CD4-positive, CD25-positive, alpha-beta regulatory T cell (primary cell): ENCODE data around the gene INO80D. TPM values are rescaled to one million over a fixed set of nuclear protein-coding genes. Genes with fewer than 3 reads are reported as not detected.
"Not testable (repeated sequence)": the region's sequence is repeated elsewhere in the genome, so short reads cannot be mapped to it uniquely, and the experiment has no call there.

ENCODE experiments used
- ATAC-seq, 2 donors: fragments of 150-1000 bp; cut with Tn5 transposase; one replicate each; pipeline ENCODE4 v1.10.0; 2021; ENCODE audit warnings: low read depth in 2 of 2, moderate number of reproducible peaks in 2 of 2, moderate library complexity in 1 of 2
- DNase-seq, 3 donors: peaks; one replicate each; pipeline versions ENCODE4 v3.0.0 to v3.0.0-alpha.2; 2012 to 2022; ENCODE audit warnings: mixed read lengths in 1 of 3
- H3K27ac ChIP-seq: one replicate; pipeline ENCODE4 v1.7.0; 2013; ENCODE audit warnings: mild to moderate bottlenecking, low read length; ENCODE audit not compliant: insufficient read depth, poor library complexity, severe bottlenecking
- H3K27me3 ChIP-seq: one replicate; pipeline ENCODE4 v1.7.0; 2013; ENCODE audit warnings: low read length; ENCODE audit not compliant: control insufficient read depth, insufficient read depth
- H3K36me3 ChIP-seq: one replicate; pipeline ENCODE4 v1.7.0; 2013; ENCODE audit warnings: mild to moderate bottlenecking, low read length, moderate library complexity; ENCODE audit not compliant: control insufficient read depth, insufficient read depth
- H3K4me1 ChIP-seq: 2 replicates; pipeline ENCODE4 v1.7.0; 2013; ENCODE audit warnings: mild to moderate bottlenecking, low read length; ENCODE audit not compliant: insufficient read depth, control insufficient read depth, poor library complexity, severe bottlenecking
- H3K4me3 ChIP-seq: one replicate; pipeline ENCODE4 v1.7.0; 2013; ENCODE audit warnings: low read depth, mild to moderate bottlenecking, low read length, moderate library complexity
- H3K9me3 ChIP-seq, 2 experiments: 1 replicate in 1 of 2; 2 replicates in 1 of 2; pipeline ENCODE4 v1.7.0; 2013; ENCODE audit warnings: low read length in 2 of 2, mild to moderate bottlenecking in 1 of 2, moderate library complexity in 1 of 2; ENCODE audit not compliant: control insufficient read depth in 2 of 2
- H3K27ac Mint-ChIP-seq, 3 donors: one replicate each; pipeline ENCODE4 v1.8.0; 2020 to 2022; ENCODE audit warnings: mild to moderate bottlenecking in 3 of 3, mixed read lengths in 3 of 3, moderate library complexity in 2 of 3
- H3K27me3 Mint-ChIP-seq: one replicate; pipeline ENCODE4 v1.8.0; 2022; ENCODE audit warnings: mild to moderate bottlenecking, mixed read lengths
- H3K36me3 Mint-ChIP-seq: one replicate; pipeline ENCODE4 v1.8.0; 2020; ENCODE audit warnings: mixed read lengths
- H3K4me1 Mint-ChIP-seq, 4 donors: one replicate each; pipeline ENCODE4 v1.8.0; 2020 to 2022; ENCODE audit warnings: mixed read lengths in 4 of 4, mild to moderate bottlenecking in 1 of 4
- H3K4me3 Mint-ChIP-seq, 4 donors: one replicate each; pipeline ENCODE4 v1.8.0; 2020 to 2022; ENCODE audit warnings: mild to moderate bottlenecking in 4 of 4, mixed read lengths in 4 of 4, moderate library complexity in 3 of 4
- H3K9me3 Mint-ChIP-seq, 7 donors: one replicate each; pipeline ENCODE4 v1.8.0; 2020 to 2022; ENCODE audit warnings: mixed read lengths in 7 of 7, mild to moderate bottlenecking in 3 of 7, moderate library complexity in 2 of 7
- polyA plus RNA-seq, 4 donors: library from polyadenylated mRNA; unstranded; fragments of 300-500 nt; fragmentation: Illumina TruSeq; gene quantifications; one replicate each; pipeline ENCODE4 v1.2.3, GENCODE V29; 2021
- total RNA-seq: library from RNA; stranded (reverse); gene quantifications from one replicate; pipeline ENCODE4 v1.2.3, GENCODE V29; 2022

INO80D gene
- total and polyA plus RNA-seq, 5 donors from 2014 or later, result 6.7 to 59.1 (median 8.6) TPM

DNA sequence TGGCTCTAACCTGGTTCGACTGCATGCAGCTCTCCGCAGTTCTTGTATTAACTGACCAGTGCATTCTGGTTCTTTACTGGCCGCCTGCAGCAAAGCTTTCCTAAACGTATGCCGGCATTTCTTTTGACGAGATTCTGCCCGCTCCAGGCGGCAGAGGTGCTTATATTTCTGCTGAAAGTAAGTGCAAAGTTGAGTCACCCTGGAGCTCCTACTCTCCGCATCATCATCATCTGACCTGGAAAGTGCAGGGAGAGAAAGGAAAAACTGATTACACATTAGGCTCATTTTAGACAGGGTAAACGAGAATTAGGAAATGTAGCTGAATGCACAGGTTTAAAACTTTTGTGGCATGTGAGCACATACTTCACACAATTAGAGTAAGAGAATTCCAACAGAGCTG is 57.9 kb downstream of the INO80D start:
- DNase-seq (no peak), ATAC-seq (no peak)

DNA sequence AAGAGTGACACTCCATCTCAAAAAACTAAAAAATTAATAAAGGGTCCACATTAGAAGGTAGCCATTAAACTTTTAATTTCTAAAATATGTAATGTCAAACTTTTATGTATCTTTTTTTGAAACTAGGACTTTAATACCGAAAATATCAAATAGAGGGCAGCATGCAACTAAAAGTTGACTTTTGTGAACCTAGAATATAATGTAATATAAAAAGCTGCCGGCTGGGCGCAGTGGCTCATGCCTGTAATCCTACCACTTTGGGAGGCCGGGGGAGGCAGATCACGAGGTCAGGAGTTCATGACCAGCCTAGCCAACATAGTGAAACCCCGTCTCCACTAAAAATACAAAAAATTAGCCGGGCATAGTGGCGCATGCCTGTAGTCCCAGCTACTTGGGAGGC is 62.8 kb downstream of the INO80D start:
- peaks cover 0 to 2% (median 0%) of the 10 kb centered on the region in 4 donors for H3K4me1 Mint-ChIP-seq
- no peaks in the 10 kb centered on the region for H3K9me3 Mint-ChIP-seq
- Histone ChIP-seq H3K27ac (no peak overlapping the region), H3K36me3 (peaks cover 47% of the 10 kb centered on the region), H3K27me3 (no peaks in the 10 kb centered on the region), H3K9me3 (no peaks in the 10 kb centered on the region), H3K4me1 (no peaks in the 10 kb centered on the region), H3K4me3 (no peak overlapping the region)
- peaks cover 12% of the 10 kb centered on the region for H3K36me3 Mint-ChIP-seq
- no peak for DNase-seq
- no peak overlapping the region for H3K27ac Mint-ChIP-seq
- no peak overlapping the region for H3K4me3 Mint-ChIP-seq
- no peaks in the 10 kb centered on the region for H3K27me3 Mint-ChIP-seq
- no peak for ATAC-seq

More for the DNA sequence above, 57.9 kb downstream of the INO80D start:
- Histone ChIP-seq H3K36me3 (peaks cover 49% of the 10 kb centered on the region), H3K27ac (no peak overlapping the region), H3K9me3 (no peaks in the 10 kb centered on the region), H3K4me3 (no peak overlapping the region), H3K27me3 (no peaks in the 10 kb centered on the region), H3K4me1 (no peaks in the 10 kb centered on the region)
- Mint-ChIP-seq H3K9me3 (peaks cover 0 to 7% (median 4%) of the 10 kb centered on the region in 7 donors), H3K4me1 (peaks cover 11 to 33% (median 23%) of the 10 kb centered on the region in 4 donors), H3K27ac (peak overlapping the region in 1 of 3 donors; percentile 40), H3K36me3 (peaks cover 44% of the 10 kb centered on the region), H3K4me3 (no peak overlapping the region), H3K27me3 (no peaks in the 10 kb centered on the region)

DNA sequence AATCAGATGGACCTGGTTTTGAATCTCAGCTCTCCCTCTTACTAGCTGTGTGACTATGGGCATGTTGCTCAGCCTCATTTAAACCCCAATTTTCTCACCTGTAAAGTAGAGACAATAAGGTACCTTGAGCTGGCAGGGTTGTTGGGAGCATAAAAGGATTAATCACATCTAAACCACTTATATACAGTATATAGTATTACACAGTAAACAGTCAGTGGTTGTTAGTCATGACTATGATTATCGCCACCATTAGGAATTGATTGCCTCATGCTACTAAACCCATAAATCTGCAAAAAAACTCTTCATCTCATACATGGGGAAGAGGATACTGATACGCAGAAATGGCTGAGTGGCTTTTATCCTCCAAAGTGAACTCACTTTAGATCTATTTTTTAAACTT is 65.8 kb downstream of the INO80D start:
- H3K9me3 ChIP-seq, result peaks cover 0 to 12% of the 10 kb centered on the region in 2 experiments
- Mint-ChIP-seq H3K9me3 (peaks cover 0 to 13% (median 7%) of the 10 kb centered on the region in 7 donors), H3K4me1 (no peaks in the 10 kb centered on the region), H3K27me3 (no peaks in the 10 kb centered on the region), H3K36me3 (peaks cover 33% of the 10 kb centered on the region), H3K4me3 (no peak overlapping the region), H3K27ac (no peak overlapping the region)
- DNase-seq (no peak), ATAC-seq (no peak)
- no peak overlapping the region for H3K27ac ChIP-seq
- no peaks in the 10 kb centered on the region for H3K27me3 ChIP-seq
- H3K4me3 ChIP-seq, result no peak overlapping the region
- no peaks in the 10 kb centered on the region for H3K4me1 ChIP-seq
- peaks cover 51% of the 10 kb centered on the region for H3K36me3 ChIP-seq

- H3K36me3 Mint-ChIP-seq, result peaks cover 52% of the 10 kb centered on the region
- peaks cover 0 to 13% (median 7%) of the 10 kb centered on the region in 7 donors for H3K9me3 Mint-ChIP-seq
- H3K4me1 Mint-ChIP-seq, DNase-seq, H3K27me3 ChIP-seq, H3K4me3 Mint-ChIP-seq, H3K27ac Mint-ChIP-seq, H3K27ac ChIP-seq, H3K4me1 ChIP-seq, H3K4me3 ChIP-seq, ATAC-seq, H3K27me3 Mint-ChIP-seq: not testable (repeated sequence)
- Histone ChIP-seq H3K9me3 (peaks cover 0 to 12% of the 10 kb centered on the region in 2 experiments), H3K36me3 (peaks cover 51% of the 10 kb centered on the region)
Observed at GRCh38 chr2:206015746-206016145, 70.2 kb downstream of the INO80D start.

DNA sequence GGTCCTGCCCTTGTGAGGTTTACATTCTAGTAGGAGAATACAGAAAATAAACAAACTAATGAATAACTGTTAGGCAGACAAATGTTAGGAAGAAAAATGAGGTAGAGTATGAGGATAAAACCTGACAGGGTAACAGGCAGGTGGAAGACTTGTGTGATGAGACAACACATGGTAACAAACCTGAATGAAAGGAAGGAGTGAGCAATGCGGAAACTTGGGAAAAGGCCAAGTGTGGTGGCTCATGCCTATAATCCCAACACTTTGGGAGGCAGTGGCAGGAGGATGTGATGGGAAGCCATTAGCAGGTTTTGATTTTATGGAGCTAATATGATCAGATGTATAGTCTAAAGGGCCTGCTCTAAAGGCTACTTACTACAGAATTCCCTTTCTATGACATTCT is 74.2 kb downstream of the INO80D start:
- Histone ChIP-seq H3K4me1 (no peaks in the 10 kb centered on the region), H3K4me3 (no peak overlapping the region), H3K27me3 (no peaks in the 10 kb centered on the region), H3K27ac (no peak overlapping the region), H3K9me3 (peaks cover 0 to 10% of the 10 kb centered on the region in 2 experiments), H3K36me3 (peaks cover 47% of the 10 kb centered on the region)
- Mint-ChIP-seq H3K4me3 (no peak overlapping the region), H3K9me3 (peaks cover 0 to 10% (median 5%) of the 10 kb centered on the region in 7 donors), H3K4me1 (peaks cover 0 to 9% (median 0%) of the 10 kb centered on the region in 4 donors), H3K27me3 (no peaks in the 10 kb centered on the region), H3K27ac (peak overlapping the region in 2 of 3 donors; percentile 15 to 19), H3K36me3 (peaks cover 53% of the 10 kb centered on the region)
- DNase-seq (no peak), ATAC-seq (no peak)

DNA sequence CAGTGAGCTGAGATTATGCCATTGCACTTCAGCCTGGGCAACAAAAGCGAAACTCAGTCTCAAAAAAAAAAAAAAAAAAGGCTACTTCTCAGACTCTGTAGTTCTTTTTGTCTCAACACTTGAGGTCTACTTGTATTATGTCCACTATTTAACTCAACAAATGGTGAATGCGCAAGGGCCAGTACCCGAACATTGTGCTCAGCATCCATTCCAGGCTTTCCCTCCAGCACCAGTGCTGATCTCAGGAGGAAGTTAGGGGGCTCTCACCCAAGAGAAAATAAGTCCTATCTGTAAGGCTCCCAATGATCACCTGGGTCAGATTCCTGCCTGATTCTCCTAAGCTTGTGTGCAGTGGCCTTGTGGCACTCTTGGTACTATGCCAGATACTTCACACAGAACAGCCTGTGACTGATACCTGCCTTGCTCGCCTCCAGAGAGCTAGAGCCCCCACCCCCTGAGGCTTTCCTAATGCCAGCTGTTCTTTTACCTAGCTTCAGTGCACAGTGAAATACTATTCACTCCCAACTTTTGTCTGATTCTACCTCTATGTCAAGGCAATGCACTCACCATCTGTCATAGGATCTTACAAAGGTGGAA is 74.9 kb downstream of the INO80D start:
- H3K4me1 ChIP-seq, result no peaks in the 10 kb centered on the region
- H3K9me3 Mint-ChIP-seq, result peaks cover 0 to 4% (median under 1%) of the 10 kb centered on the region in 7 donors

DNA sequence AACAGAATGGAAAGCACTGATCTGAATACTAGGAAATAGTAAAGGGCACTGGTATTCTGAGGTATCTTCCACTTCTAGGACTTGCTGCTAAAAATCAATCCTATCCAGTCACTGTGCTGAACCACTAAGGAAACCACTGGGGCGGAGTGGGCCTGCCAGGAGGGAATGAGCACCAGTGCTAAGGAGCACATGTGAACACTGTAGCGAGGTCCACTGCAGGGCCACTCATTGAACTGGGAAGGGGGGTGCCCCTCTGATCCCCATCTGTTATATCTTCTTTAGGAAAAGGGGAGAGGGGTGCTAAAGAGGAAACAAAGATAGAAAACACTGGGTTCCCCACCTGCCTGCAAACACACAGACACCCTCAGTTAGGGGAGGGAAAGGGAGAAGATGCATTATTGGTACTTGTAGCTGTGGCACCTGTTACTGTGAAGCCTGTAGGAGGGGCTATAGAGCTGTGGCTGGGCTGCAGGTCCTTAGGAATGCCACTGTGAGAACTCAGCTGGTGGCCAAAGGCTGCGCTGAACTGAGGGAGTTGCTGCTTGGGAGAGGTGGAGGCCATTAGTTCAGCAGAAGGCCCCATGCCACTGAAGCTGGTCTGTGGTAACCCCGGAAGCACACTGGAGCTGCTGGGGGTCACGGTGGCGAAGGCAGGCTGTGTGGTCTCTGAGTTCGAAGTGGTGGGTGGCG is 81.8 kb downstream of the INO80D start:
- peaks cover 36% of the 10 kb centered on the region for H3K36me3 Mint-ChIP-seq
- no peaks in the 10 kb centered on the region for H3K9me3 Mint-ChIP-seq
- DNase-seq (peak in 1 of 3 donors; percentile 38), ATAC-seq (peak in 1 of 2 donors; percentile 22)
- Histone ChIP-seq H3K36me3 (peaks cover 63% of the 10 kb centered on the region), H3K9me3 (no peaks in the 10 kb centered on the region), H3K27ac (no peak overlapping the region), H3K4me3 (no peak overlapping the region), H3K27me3 (no peaks in the 10 kb centered on the region), H3K4me1 (no peaks in the 10 kb centered on the region)
- H3K27me3 Mint-ChIP-seq, result no peaks in the 10 kb centered on the region
- peak overlapping the region in 1 of 3 donors; percentile 51 for H3K27ac Mint-ChIP-seq
- H3K4me3 Mint-ChIP-seq, result no peak overlapping the region
- peaks cover 0 to 12% (median 6%) of the 10 kb centered on the region in 4 donors for H3K4me1 Mint-ChIP-seq

More for the DNA sequence above, 74.9 kb downstream of the INO80D start:
- Mint-ChIP-seq H3K36me3 (peaks cover 46% of the 10 kb centered on the region), H3K27ac (peak overlapping the region in 1 of 3 donors; percentile 19), H3K4me1 (peaks cover 0 to 9% (median 0%) of the 10 kb centered on the region in 4 donors), H3K27me3 (no peaks in the 10 kb centered on the region), H3K4me3 (no peak overlapping the region)
- Histone ChIP-seq H3K27ac (no peak overlapping the region), H3K36me3 (peaks cover 45% of the 10 kb centered on the region), H3K27me3 (no peaks in the 10 kb centered on the region), H3K4me3 (no peak overlapping the region), H3K9me3 (peaks cover 0 to 3% of the 10 kb centered on the region in 2 experiments)
- ATAC-seq (no peak), DNase-seq (no peak)
